WTC11 (cell line): ENCODE measurements around the gene PI4K2B. TPM values are rescaled to one million over a fixed set of nuclear protein-coding genes. Genes with fewer than 3 reads are reported as not detected.
"Not testable (repeated sequence)": the region's sequence is repeated elsewhere in the genome, so short reads cannot be mapped to it uniquely, and the experiment has no call there.

Source experiments
- ATAC-seq: fragments of 200-7000 bp; cut with Tn5 transposase; 2 replicates; pipeline ENCODE4 v1.10.0; 2021; ENCODE audit warnings: mild to moderate bottlenecking, moderate library complexity
- CTCF ChIA-PET: fragments of 300-600 bp; sonication (Branson Sonifier 250); formaldehyde crosslinking; loops from one replicate; lab custom pipeline; 2021; ENCODE audit warnings: antibody characterized with exemption; lab: Charles Lee
- POLR2A ChIA-PET: fragments of 350-600 bp; sonication (Branson Sonifier 250); formaldehyde crosslinking; loops from one replicate; lab custom pipeline; 2021; ENCODE audit warnings: antibody characterized with exemption; lab: Charles Lee
- DNase-seq: peaks from one replicate; pipeline ENCODE4 v3.0.0; 2021; ENCODE audit warnings: low spot score
- H3K27ac Mint-ChIP-seq: 2 replicates; pipeline ENCODE4 v1.8.0; 2021; ENCODE audit warnings: mixed read lengths
- H3K27me3 Mint-ChIP-seq: 2 replicates; pipeline ENCODE4 v1.8.0; 2021; ENCODE audit warnings: low read depth, mild to moderate bottlenecking, moderate library complexity, mixed read lengths
- H3K36me3 Mint-ChIP-seq: 2 replicates; pipeline ENCODE4 v1.8.0; 2021; ENCODE audit warnings: mixed read lengths
- H3K4me1 Mint-ChIP-seq: 2 replicates; pipeline ENCODE4 v1.8.0; 2022; ENCODE audit warnings: mixed read lengths
- H3K4me3 Mint-ChIP-seq: 2 replicates; pipeline ENCODE4 v1.8.0; 2021; ENCODE audit warnings: mild to moderate bottlenecking, moderate library complexity, mixed read lengths
- H3K9me3 Mint-ChIP-seq: 2 replicates; pipeline ENCODE4 v1.8.0; 2021; ENCODE audit warnings: mixed read lengths
- ETV6 ChIP-seq: sonication (generic); formaldehyde crosslinking; IDR thresholded peaks from 2 replicates; pipeline ENCODE4 v1.8.1; 2022; ENCODE audit warnings: mild to moderate bottlenecking, missing genetic modification reagents
- HMGA2 ChIP-seq: fragments of 250-450 bp; sonication (Bioruptor Pico); IDR thresholded peaks from 2 replicates; pipeline ENCODE4 v1.4.0; 2021; ENCODE audit warnings: mild to moderate bottlenecking, moderate library complexity
- STAT6 ChIP-seq: sonication (generic); formaldehyde crosslinking; conservative IDR thresholded peaks from 2 replicates; pipeline ENCODE4 v1.8.1; 2023; ENCODE audit warnings: mild to moderate bottlenecking, low read depth, missing genetic modification reagents, moderate library complexity
- TEAD1 ChIP-seq: sonication (generic); formaldehyde crosslinking; IDR thresholded peaks from 2 replicates; pipeline ENCODE4 v1.8.0; 2022; ENCODE audit warnings: mild to moderate bottlenecking, missing genetic modification reagents
- USF1 ChIP-seq: sonication (generic); formaldehyde crosslinking; IDR thresholded peaks from 2 replicates; pipeline ENCODE4 v1.8.0; 2022; ENCODE audit warnings: mild to moderate bottlenecking, missing genetic modification reagents
- ZNF121 ChIP-seq: sonication (generic); formaldehyde crosslinking; IDR thresholded peaks from 2 replicates; pipeline ENCODE4 v1.8.0; 2023; ENCODE audit warnings: missing genetic modification reagents
- ZNF671 ChIP-seq: fragments of 250-450 bp; sonication (Bioruptor Pico); IDR thresholded peaks from 2 replicates; pipeline ENCODE4 v1.8.0; 2021; ENCODE audit warnings: mild to moderate bottlenecking
- total RNA-seq: library from RNA; stranded (reverse); gene quantifications from 3 replicates; pipeline ENCODE4 v1.2.3, GENCODE V29; 2021
- TF ChIP-seq, protein P1 (sequence below): sonication (generic); formaldehyde crosslinking; IDR thresholded peaks from 2 replicates; pipeline ENCODE4 v1.8.0; 2022; ENCODE audit warnings: mild to moderate bottlenecking, missing genetic modification reagents

The PI4K2B gene
- total RNA-seq, 1 experiment from 2014 or later = 15.1 TPM

GRCh38 chr4:25252230-25253070 lies 18.6 kb downstream of the PI4K2B start (continued):
- TF ChIP-seq STAT6 (CRISPR knock-in tag) = no peak
- no peak for TF ChIP-seq TEAD1 (CRISPR knock-in tag)
- no peak for TF ChIP-seq HMGA2
- TF ChIP-seq, protein P1, sequence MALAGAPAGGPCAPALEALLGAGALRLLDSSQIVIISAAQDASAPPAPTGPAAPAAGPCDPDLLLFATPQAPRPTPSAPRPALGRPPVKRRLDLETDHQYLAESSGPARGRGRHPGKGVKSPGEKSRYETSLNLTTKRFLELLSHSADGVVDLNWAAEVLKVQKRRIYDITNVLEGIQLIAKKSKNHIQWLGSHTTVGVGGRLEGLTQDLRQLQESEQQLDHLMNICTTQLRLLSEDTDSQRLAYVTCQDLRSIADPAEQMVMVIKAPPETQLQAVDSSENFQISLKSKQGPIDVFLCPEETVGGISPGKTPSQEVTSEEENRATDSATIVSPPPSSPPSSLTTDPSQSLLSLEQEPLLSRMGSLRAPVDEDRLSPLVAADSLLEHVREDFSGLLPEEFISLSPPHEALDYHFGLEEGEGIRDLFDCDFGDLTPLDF (CRISPR knock-in tag) = no peak

GRCh38 chr4:25253071-25253445 lies 19.2 kb downstream of the PI4K2B start:
- POLR2A ChIA-PET = no interaction called here
- H3K36me3 Mint-ChIP-seq = peaks cover 20% of the 10 kb centered on the region
- TF ChIP-seq USF1 (CRISPR knock-in tag) = no peak
- CTCF ChIA-PET = interaction anchor here (1.2 kb wide), 1 partner anchor 59 kb away, joined by 3 read pairs; the partner anchor contains the start of gene ZCCHC4
- no peaks in the 10 kb centered on the region for H3K4me1 Mint-ChIP-seq
- DNase-seq = no peak
- no peak overlapping the region for H3K4me3 Mint-ChIP-seq
- peaks cover 4% of the 10 kb centered on the region for H3K9me3 Mint-ChIP-seq
- H3K27me3 Mint-ChIP-seq = no peaks in the 10 kb centered on the region
- no peak for ATAC-seq
- H3K27ac Mint-ChIP-seq = no peak overlapping the region

DNA sequence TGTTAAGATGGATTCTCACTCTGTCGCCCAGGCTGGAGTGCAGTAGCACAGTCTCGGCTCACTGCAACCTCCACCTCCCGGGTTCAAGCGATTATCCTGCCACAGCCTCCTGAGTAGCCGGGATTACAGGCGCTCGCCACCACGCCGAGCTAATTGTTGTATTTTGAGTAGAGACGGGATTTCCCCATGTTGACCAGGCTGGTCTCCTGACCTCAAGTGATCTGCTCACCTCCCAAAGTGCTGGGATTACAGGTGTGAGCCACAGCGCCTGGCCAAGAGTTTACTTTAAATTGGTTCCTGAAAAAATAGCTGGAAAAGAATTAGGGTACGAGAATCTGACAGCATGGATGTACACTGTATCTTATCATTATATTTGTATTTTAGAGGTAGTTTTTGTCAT lies 20.0 kb downstream of the PI4K2B start:
- not testable (repeated sequence) for ATAC-seq, DNase-seq, H3K27me3 Mint-ChIP-seq, H3K4me3 Mint-ChIP-seq, H3K27ac Mint-ChIP-seq, H3K9me3 Mint-ChIP-seq, H3K4me1 Mint-ChIP-seq
- ChIA-PET POLR2A (interaction anchor here (0.6 kb wide), 1 partner anchor 54 kb away, joined by 3 read pairs; no protein-coding TSS in a partner anchor), CTCF (interaction anchor here (1.2 kb wide), 1 partner anchor 59 kb away, joined by 3 read pairs; the partner anchor contains the start of gene ZCCHC4)
- peaks cover 17% of the 10 kb centered on the region for H3K36me3 Mint-ChIP-seq

DNA sequence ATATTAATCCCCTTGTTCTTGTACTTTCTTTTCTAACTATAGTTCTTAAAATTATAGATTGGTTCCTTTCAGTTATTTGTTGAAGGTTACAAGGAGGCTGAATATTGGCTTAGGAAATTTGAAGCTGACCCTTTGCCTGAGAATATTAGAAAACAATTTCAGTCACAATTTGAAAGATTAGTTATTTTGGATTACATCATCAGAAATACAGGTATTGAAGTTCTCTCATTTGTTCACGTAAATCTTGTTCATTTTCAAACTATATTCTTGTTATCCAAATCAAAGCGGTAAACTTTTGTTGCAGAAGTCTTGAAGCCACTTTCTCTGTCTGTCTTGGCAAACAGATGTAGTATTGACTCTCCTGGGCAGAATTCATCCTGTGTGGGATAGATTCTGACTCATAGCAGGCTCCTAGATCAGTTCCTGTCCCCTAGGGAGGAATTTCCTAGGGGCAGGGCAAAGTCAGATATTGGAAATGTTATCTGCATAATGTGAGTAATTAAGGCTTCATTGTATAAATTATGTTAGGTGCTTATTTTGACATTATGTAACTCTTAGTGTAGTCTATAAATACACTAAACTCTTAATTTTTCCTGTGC lies 25.2 kb downstream of the PI4K2B start:
- CTCF ChIA-PET = interaction anchor here (0.6 to 1.1 kb wide), 2 partner anchors 13 to 181 kb away, joined by 3 read pairs; no protein-coding TSS in a partner anchor
- Mint-ChIP-seq H3K36me3 (peaks cover 13% of the 10 kb centered on the region), H3K4me1 (no peaks in the 10 kb centered on the region), H3K9me3 (no peaks in the 10 kb centered on the region), H3K27ac (no peak overlapping the region; the same call in 1 of the 2 replicates), H3K27me3 (no peaks in the 10 kb centered on the region), H3K4me3 (no peak overlapping the region)
- TF ChIP-seq ZNF671 (CRISPR knock-in tag) = no peak
- no peak for TF ChIP-seq TEAD1 (CRISPR knock-in tag)
- TF ChIP-seq ETV6 (CRISPR knock-in tag) = no peak
- ATAC-seq (no peak), DNase-seq (no peak)
- POLR2A ChIA-PET = no interaction called here

DNA sequence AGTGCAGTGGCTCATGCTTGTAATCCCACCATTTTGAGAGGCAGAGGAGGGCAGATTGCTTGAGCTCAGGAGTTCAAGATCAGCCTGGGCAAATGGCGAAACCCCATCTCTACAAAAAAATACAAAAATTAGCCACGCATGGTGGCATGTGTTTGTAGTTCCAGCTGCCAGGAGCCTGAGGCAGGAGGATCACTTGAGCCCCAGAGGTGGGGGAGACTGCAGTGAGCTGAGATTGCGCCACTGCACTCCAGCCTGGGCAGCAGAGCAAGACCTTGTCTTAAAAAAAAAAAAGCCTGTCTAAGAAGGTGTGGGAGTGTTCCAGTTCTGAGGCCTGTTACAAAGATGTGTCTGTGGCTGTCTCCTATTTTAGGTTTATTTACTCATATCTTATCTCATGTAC lies 38.0 kb downstream of the PI4K2B start:
- Mint-ChIP-seq H3K27me3 (no peaks in the 10 kb centered on the region), H3K9me3 (no peaks in the 10 kb centered on the region)
- ATAC-seq = no peak

More for the DNA sequence above, 38.0 kb downstream of the PI4K2B start:
- no peak for TF ChIP-seq ZNF121 (CRISPR knock-in tag)
- no peaks in the 10 kb centered on the region for H3K4me1 Mint-ChIP-seq
- H3K27ac Mint-ChIP-seq = no peak overlapping the region
- H3K4me3 Mint-ChIP-seq = no peak overlapping the region
- DNase-seq = no peak
- ChIA-PET POLR2A (no interaction called here), CTCF (interaction anchor here (0.6 kb wide), 1 partner anchor 12 kb away, joined by 3 read pairs; no protein-coding TSS in a partner anchor)
- H3K36me3 Mint-ChIP-seq = peaks cover 13% of the 10 kb centered on the region
